ENCODE data around the gene GLRX2. TPM values are rescaled to one million over a fixed set of nuclear protein-coding genes. Genes with fewer than 3 reads are reported as not detected.

GLRX2 gene
- total RNA-seq, 3 donors from 2014 or later: 15.2 to 28.8 (median 23.6) TPM

GRCh38 chr1:193110864-193111263, 5.7 kb upstream of the GLRX2 start:
- ATAC-seq: no peak
- Histone ChIP-seq H3K4me1 (ENCODE audit: low read depth) (no peaks in the 10 kb centered on the region), H3K36me3 (ENCODE audit: low read depth) (no peaks in the 10 kb centered on the region), H3K4me3 (no peak overlapping the region), H3K9me3 (no peaks in the 10 kb centered on the region)
- intact Hi-C loops (cut with DNase I, micrococcal nuclease): no loop called here
- no peak for DNase-seq
- no peak for TF ChIP-seq CTCF (IDR thresholded peaks at IDR 0.05)

DNA sequence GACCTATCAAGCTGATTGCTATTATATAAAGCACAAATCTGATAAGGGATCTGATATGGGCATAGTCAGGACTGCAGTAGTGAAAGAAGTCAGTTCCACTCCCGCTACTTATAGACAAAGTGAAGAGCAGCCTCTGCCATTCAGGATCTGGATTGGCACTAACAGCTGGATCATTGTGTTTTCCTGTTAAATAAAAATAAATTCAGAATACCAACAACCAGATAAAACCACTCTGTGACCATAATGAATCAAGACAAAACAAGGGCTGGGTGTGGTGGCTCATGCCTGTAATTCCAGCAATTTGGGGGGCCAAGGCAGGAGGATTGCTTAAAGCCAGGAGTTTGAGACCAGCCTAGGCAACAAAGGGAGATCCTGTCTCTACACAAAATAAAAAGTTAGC, 5.0 kb upstream of the GLRX2 start:
- intact Hi-C loops (cut with DNase I, micrococcal nuclease): no loop called here
- H3K4me1 ChIP-seq (ENCODE audit: low read depth): no peaks in the 10 kb centered on the region
- ATAC-seq (no peak), DNase-seq (no peak)
- H3K9me3 ChIP-seq: no peaks in the 10 kb centered on the region
- no peaks in the 10 kb centered on the region for H3K36me3 ChIP-seq (ENCODE audit: low read depth)
- TF ChIP-seq CTCF (IDR thresholded peaks at IDR 0.05): no peak
- H3K4me3 ChIP-seq: no peak overlapping the region

- Histone ChIP-seq H3K4me3 (no peak overlapping the region), H3K9me3 (no peaks in the 10 kb centered on the region), H3K36me3 (ENCODE audit: low read depth) (no peaks in the 10 kb centered on the region), H3K4me1 (ENCODE audit: low read depth) (no peaks in the 10 kb centered on the region)
- DNase-seq (no peak), ATAC-seq (no peak)
- TF ChIP-seq CTCF (IDR thresholded peaks at IDR 0.05): no peak
- intact Hi-C loops (cut with DNase I, micrococcal nuclease): no loop called here
Observed at GRCh38 chr1:193109619-193110018, 4.4 kb upstream of the GLRX2 start.

GRCh38 chr1:193108471-193108870, 3.3 kb upstream of the GLRX2 start:
- H3K4me3 ChIP-seq: no peak overlapping the region
- H3K9me3 ChIP-seq: no peaks in the 10 kb centered on the region
- no peak for TF ChIP-seq CTCF (IDR thresholded peaks at IDR 0.05)
- no peak for DNase-seq
- ATAC-seq: no peak
- intact Hi-C loops (cut with DNase I, micrococcal nuclease): no loop called here
- H3K4me1 ChIP-seq (ENCODE audit: low read depth): peaks cover 8% of the 10 kb centered on the region
- H3K36me3 ChIP-seq (ENCODE audit: low read depth): no peaks in the 10 kb centered on the region

GRCh38 chr1:193105821-193106177, 585 bp upstream of the GLRX2 start:
- intact Hi-C loops (cut with DNase I, micrococcal nuclease): no loop called here
- TF ChIP-seq CTCF (IDR thresholded peaks at IDR 0.05): no peak
- ATAC-seq (no peak), DNase-seq (no peak)
- Histone ChIP-seq H3K4me3 (no peak overlapping the region), H3K9me3 (no peaks in the 10 kb centered on the region), H3K4me1 (ENCODE audit: low read depth) (peaks cover 11% of the 10 kb centered on the region), H3K36me3 (ENCODE audit: low read depth) (no peaks in the 10 kb centered on the region)

- no peaks in the 10 kb centered on the region for H3K36me3 ChIP-seq (ENCODE audit: low read depth)
- no peak for TF ChIP-seq CTCF (IDR thresholded peaks at IDR 0.05)
- H3K9me3 ChIP-seq: no peaks in the 10 kb centered on the region
- peak; percentile 53 to 71 (median 68) for DNase-seq
- intact Hi-C loops (cut with DNase I, micrococcal nuclease): loop anchor here in 1 of 2 donors (5.0 kb wide), 1 partner anchor 42 kb away; no protein-coding TSS in a partner anchor
- H3K4me1 ChIP-seq (ENCODE audit: low read depth): peaks cover 11% of the 10 kb centered on the region
- H3K4me3 ChIP-seq: peak overlapping the region; percentile 77
- peak; percentile 69 for ATAC-seq
Observed at GRCh38 chr1:193104502-193104906, 710 bp downstream of the GLRX2 start.

Measured in mucosa of descending colon (tissue), 3 donors.